HepG2 (cell line): ENCODE measurements around the gene TAGLN. TPM values are rescaled to one million over a fixed set of nuclear protein-coding genes. Genes with fewer than 3 reads are reported as not detected.
A peak's percentile ranks its signal among the peaks of the same experiment; 100 is the strongest.

ENCODE experiments used
- FOXM1 ChIP-seq: sonication (generic); formaldehyde crosslinking; IDR thresholded peaks from 2 replicates; pipeline ENCODE4 v1.5.0; 2020; ENCODE audit warnings: missing genetic modification reagents
- GLI4 ChIP-seq: sonication (generic); formaldehyde crosslinking; IDR thresholded peaks from 2 replicates; pipeline ENCODE4 v1.5.1; 2020; ENCODE audit warnings: missing genetic modification reagents, mild to moderate bottlenecking, moderate library complexity, borderline replicate concordance
- KDM1A ChIP-seq: IDR thresholded peaks from 2 replicates; pipeline ENCODE4 v1.6.1; 2016; ENCODE audit warnings: missing compliant biosample characterization
- MAFK ChIP-seq, 2 experiments: IDR thresholded peaks in 1 of 2; conservative IDR thresholded peaks in 1 of 2; 2 replicates each; pipeline ENCODE4 v1.6.1; 2011; ENCODE audit warnings: improper control_type of control experiment in 2 of 2, low read length in 2 of 2
- MED13 ChIP-seq: sonication (generic); formaldehyde crosslinking; IDR thresholded peaks from 2 replicates; pipeline ENCODE4 v1.5.0; 2020; ENCODE audit warnings: missing genetic modification reagents
- MIER3 ChIP-seq: IDR thresholded peaks from 2 replicates; pipeline ENCODE4 v1.6.1; 2016; ENCODE audit warnings: missing compliant biosample characterization, borderline replicate concordance
- MTA3 ChIP-seq: sonication (generic); formaldehyde crosslinking; IDR thresholded peaks from 2 replicates; pipeline ENCODE4 v1.4.0; 2020; ENCODE audit warnings: missing genetic modification reagents
- RARA ChIP-seq: IDR thresholded peaks from 2 replicates; pipeline ENCODE4 v1.6.1; 2016; ENCODE audit warnings: missing genetic modification reagents, missing compliant biosample characterization
- SATB2 ChIP-seq: sonication (generic); formaldehyde crosslinking; IDR thresholded peaks from 2 replicates; pipeline ENCODE4 v1.5.0; 2020; ENCODE audit warnings: missing genetic modification reagents
- SCMH1 ChIP-seq: sonication (generic); formaldehyde crosslinking; IDR thresholded peaks from 2 replicates; pipeline ENCODE4 v1.9.0; 2021; ENCODE audit warnings: missing genetic modification reagents, mild to moderate bottlenecking, borderline replicate concordance
- SOX6 ChIP-seq, 2 experiments: fragments of 450-650 bp in 1 of 2; sonication (generic) in 1 of 2; formaldehyde crosslinking in 1 of 2; IDR thresholded peaks; 2 replicates each; pipeline versions ENCODE4 v1.4.0 to v1.6.1; 2017 to 2020; ENCODE audit warnings: antibody characterized with exemption in 1 of 2, mild to moderate bottlenecking in 1 of 2, missing genetic modification reagents in 1 of 2
- SP4 ChIP-seq: sonication (generic); formaldehyde crosslinking; IDR thresholded peaks from 2 replicates; pipeline ENCODE4 v1.8.1; 2023; ENCODE audit warnings: mild to moderate bottlenecking, missing genetic modification reagents
- TAF15 ChIP-seq: fragments of 200-400 bp; formaldehyde crosslinking; IDR thresholded peaks from one replicate; pipeline ENCODE4 v1.6.1; 2018; ENCODE audit warnings: mild to moderate bottlenecking, low read depth, low read length; ENCODE audit not compliant: poor library complexity, severe bottlenecking
- ZBTB38 ChIP-seq: sonication (generic); formaldehyde crosslinking; IDR thresholded peaks from 2 replicates; pipeline ENCODE4 v1.5.1; 2020; ENCODE audit warnings: mild to moderate bottlenecking, missing genetic modification reagents
- ZFY ChIP-seq: sonication (generic); formaldehyde crosslinking; IDR thresholded peaks from 2 replicates; pipeline ENCODE4 v1.4.0; 2020; ENCODE audit warnings: missing genetic modification reagents
- ZNF317 ChIP-seq: sonication (generic); formaldehyde crosslinking; IDR thresholded peaks from 2 replicates; pipeline ENCODE4 v1.5.0; 2020; ENCODE audit warnings: mild to moderate bottlenecking, missing genetic modification reagents
- ZNF557 ChIP-seq: sonication (generic); formaldehyde crosslinking; IDR thresholded peaks from 2 replicates; pipeline ENCODE4 v1.4.0; 2020; ENCODE audit warnings: missing genetic modification reagents
- ZSCAN20 ChIP-seq: sonication (generic); formaldehyde crosslinking; IDR thresholded peaks from 2 replicates; pipeline ENCODE4 v1.4.0; 2020; ENCODE audit warnings: missing genetic modification reagents, mild to moderate bottlenecking, borderline replicate concordance
- polyA plus RNA-seq, 8 experiments: library from polyadenylated mRNA; depleted of rRNA in 3 of 8; stranded (reverse) in 7 of 8; unstranded in 1 of 8; fragments of >200 nt; fragmentation: Illumina TruSeq in 4 of 8; extraction: Trizol in 4 of 8; gene quantifications; 2 replicates each; pipeline versions ENCODE4 v1.2.1 to v1.2.3, GENCODE V29; 2011 to 2016; ENCODE audit warnings: low read depth in 4 of 8, missing spikeins in 1 of 8, mixed read lengths in 1 of 8; ENCODE audit not compliant: insufficient read depth in 1 of 8
- total RNA-seq, 5 experiments: library from RNA; depleted of rRNA; stranded (reverse); fragments of >200 nt; fragmentation: Illumina TruSeq; extraction: Trizol; gene quantifications; 2 replicates each; pipeline ENCODE4 v1.2.3, GENCODE V29; 2016; ENCODE audit warnings: low read depth in 1 of 5
- TF ChIP-seq, protein P1 (sequence below): IDR thresholded peaks from 2 replicates; pipeline ENCODE4 v1.6.1; 2016; ENCODE audit warnings: missing biosample characterization, missing genetic modification reagents, low read depth
- TF ChIP-seq, protein P2 (sequence below): sonication (generic); formaldehyde crosslinking; IDR thresholded peaks from 2 replicates; pipeline ENCODE4 v1.8.0; 2022; ENCODE audit warnings: mild to moderate bottlenecking, missing genetic modification reagents, moderate library complexity
- TF ChIP-seq, protein P3 (sequence below): sonication (generic); formaldehyde crosslinking; IDR thresholded peaks from 2 replicates; pipeline ENCODE4 v1.5.1; 2020; ENCODE audit warnings: missing genetic modification reagents, mild to moderate bottlenecking, borderline replicate concordance
- TF ChIP-seq, protein P4 (sequence below): sonication (generic); formaldehyde crosslinking; IDR thresholded peaks from 2 replicates; pipeline ENCODE4 v1.8.1; 2022; ENCODE audit warnings: mild to moderate bottlenecking, missing genetic modification reagents
- TF ChIP-seq, protein P5 (sequence below): sonication (generic); formaldehyde crosslinking; IDR thresholded peaks from 2 replicates; pipeline ENCODE4 v1.4.0; 2020; ENCODE audit warnings: missing genetic modification reagents

The TAGLN gene
- total and polyA plus RNA-seq, 2 of the 13 experiments (the other 11 are each of a cell fraction or from before 2014, with no cell fraction given): 12.6 to 75.4 TPM

DNA sequence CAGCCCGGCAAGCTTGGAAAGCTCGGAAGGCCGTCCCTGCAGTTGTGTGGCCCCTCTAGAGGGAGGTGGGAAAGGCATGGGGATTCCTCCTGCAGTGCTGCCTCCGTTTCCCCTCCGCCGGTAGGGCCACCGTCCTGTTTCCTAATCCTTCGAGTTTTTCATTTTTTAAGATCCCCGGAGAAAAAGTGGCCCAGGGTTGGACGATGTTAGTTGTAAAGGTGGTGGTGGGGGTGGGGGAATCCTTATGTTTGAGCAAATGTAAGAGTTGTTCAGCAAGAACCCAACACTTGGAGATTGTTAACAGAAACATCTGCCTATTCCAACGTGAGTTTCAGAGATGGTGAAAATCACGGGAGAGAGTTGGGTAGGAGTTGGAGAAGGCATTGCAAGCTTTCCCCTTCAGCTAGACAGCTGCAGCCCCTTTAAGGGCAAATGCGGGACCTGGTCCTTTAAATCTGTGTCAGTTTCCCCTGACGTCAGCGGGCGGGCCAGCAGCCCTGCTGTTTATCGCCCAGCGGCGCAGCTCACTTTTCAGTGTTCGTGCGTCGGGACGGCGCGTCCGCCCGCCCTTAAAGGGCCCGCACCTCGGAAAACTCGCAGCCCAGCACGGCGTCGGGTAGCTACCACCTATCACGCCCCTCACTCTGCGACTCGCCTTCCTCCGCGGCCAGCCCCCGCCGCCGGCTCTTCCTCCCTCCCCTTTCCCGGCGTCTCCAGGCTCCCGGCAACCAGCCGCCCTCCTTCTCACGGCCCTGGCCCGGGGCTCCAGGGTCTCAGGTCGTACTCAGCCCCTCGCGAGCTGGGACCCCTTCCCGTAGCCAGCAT, 20.7 kb upstream of the TAGLN start, which contains the start of gene SIDT2 (continued):
- TF ChIP-seq ZNF557: no peak
- TF ChIP-seq, protein P1, sequence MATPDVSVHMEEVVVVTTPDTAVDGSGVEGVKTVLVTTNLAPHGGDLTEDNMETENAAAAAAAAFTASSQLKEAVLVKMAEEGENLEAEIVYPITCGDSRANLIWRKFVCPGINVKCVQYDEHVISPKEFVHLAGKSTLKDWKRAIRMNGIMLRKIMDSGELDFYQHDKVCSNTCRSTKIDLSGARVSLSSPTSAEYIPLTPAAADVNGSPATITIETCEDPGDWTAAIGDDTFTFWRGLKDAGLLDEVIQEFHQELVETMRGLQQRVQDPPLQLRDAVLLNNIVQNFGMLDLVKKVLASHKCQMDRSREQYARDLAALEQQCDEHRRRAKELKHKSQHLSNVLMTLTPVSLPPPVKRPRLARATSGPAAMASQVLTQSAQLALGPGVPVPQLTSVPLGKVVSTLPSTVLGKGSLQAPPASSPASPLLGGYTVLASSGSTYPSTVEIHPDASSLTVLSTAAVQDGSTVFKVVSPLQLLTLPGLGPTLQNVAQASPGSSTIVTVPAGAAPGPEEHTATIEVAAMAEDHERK (CRISPR knock-in tag): peak; percentile 65; the same call in 1 of the 2 replicates
- TF ChIP-seq SATB2 (CRISPR knock-in tag): no peak
- TF ChIP-seq, protein P2, sequence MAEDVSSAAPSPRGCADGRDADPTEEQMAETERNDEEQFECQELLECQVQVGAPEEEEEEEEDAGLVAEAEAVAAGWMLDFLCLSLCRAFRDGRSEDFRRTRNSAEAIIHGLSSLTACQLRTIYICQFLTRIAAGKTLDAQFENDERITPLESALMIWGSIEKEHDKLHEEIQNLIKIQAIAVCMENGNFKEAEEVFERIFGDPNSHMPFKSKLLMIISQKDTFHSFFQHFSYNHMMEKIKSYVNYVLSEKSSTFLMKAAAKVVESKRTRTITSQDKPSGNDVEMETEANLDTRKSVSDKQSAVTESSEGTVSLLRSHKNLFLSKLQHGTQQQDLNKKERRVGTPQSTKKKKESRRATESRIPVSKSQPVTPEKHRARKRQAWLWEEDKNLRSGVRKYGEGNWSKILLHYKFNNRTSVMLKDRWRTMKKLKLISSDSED (CRISPR knock-in tag): no peak
- TF ChIP-seq ZBTB38 (CRISPR knock-in tag): no peak
- no peak; a peak in 1 of 4 replicates for TF ChIP-seq MAFK (conservative IDR thresholded peaks at IDR 0.05 in 1 of 2, IDR thresholded peaks at IDR 0.05 in 1 of 2; ENCODE audit: low read length in 2 of 2)
- no peak for TF ChIP-seq ZFY (CRISPR knock-in tag)
- TF ChIP-seq MTA3 (CRISPR knock-in tag): no peak
- TF ChIP-seq, protein P3, sequence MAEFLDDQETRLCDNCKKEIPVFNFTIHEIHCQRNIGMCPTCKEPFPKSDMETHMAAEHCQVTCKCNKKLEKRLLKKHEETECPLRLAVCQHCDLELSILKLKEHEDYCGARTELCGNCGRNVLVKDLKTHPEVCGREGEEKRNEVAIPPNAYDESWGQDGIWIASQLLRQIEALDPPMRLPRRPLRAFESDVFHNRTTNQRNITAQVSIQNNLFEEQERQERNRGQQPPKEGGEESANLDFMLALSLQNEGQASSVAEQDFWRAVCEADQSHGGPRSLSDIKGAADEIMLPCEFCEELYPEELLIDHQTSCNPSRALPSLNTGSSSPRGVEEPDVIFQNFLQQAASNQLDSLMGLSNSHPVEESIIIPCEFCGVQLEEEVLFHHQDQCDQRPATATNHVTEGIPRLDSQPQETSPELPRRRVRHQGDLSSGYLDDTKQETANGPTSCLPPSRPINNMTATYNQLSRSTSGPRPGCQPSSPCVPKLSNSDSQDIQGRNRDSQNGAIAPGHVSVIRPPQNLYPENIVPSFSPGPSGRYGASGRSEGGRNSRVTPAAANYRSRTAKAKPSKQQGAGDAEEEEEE (CRISPR knock-in tag): no peak
- TF ChIP-seq FOXM1 (CRISPR knock-in tag): no peak
- TF ChIP-seq ZNF317 (CRISPR knock-in tag): no peak; the same call in 1 of the 2 replicates
- TF ChIP-seq GLI4 (CRISPR knock-in tag): no peak; the same call in 1 of the 2 replicates
- no peak; the same call in 1 of the 2 replicates for TF ChIP-seq SP4 (CRISPR knock-in tag)
- no peak for TF ChIP-seq RARA (CRISPR knock-in tag)
- no peak for TF ChIP-seq TAF15
- TF ChIP-seq ZSCAN20 (CRISPR knock-in tag): no peak
- TF ChIP-seq, protein P4, sequence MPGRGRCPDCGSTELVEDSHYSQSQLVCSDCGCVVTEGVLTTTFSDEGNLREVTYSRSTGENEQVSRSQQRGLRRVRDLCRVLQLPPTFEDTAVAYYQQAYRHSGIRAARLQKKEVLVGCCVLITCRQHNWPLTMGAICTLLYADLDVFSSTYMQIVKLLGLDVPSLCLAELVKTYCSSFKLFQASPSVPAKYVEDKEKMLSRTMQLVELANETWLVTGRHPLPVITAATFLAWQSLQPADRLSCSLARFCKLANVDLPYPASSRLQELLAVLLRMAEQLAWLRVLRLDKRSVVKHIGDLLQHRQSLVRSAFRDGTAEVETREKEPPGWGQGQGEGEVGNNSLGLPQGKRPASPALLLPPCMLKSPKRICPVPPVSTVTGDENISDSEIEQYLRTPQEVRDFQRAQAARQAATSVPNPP (CRISPR knock-in tag): no peak
- no peak for TF ChIP-seq SOX6 (IDR thresholded peaks at IDR 0.05)
- TF ChIP-seq SOX6 (CRISPR knock-in tag; IDR thresholded peaks at IDR 0.05): peak; percentile 30; the same call in 1 of the 2 replicates
- TF ChIP-seq KDM1A (CRISPR knock-in tag): no peak
- TF ChIP-seq MIER3 (CRISPR knock-in tag): no peak
- TF ChIP-seq, protein P5, sequence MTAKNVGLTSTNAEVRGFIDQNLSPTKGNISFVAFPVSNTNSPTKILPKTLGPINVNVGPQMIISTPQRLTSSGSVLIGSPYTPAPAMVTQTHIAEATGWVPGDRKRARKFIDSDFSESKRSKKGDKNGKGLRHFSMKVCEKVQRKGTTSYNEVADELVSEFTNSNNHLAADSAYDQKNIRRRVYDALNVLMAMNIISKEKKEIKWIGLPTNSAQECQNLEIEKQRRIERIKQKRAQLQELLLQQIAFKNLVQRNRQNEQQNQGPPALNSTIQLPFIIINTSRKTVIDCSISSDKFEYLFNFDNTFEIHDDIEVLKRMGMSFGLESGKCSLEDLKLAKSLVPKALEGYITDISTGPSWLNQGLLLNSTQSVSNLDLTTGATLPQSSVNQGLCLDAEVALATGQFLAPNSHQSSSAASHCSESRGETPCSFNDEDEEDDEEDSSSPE (CRISPR knock-in tag): peak; percentile 73
- no peak; the same call in 1 of the 2 replicates for TF ChIP-seq MED13
- TF ChIP-seq SCMH1 (CRISPR knock-in tag): no peak
